GM23338 (cell line): ENCODE data around the gene PDGFRA. TPM values are rescaled to one million over a fixed set of nuclear protein-coding genes. Genes with fewer than 3 reads are reported as not detected.
A peak's percentile ranks its signal among the peaks of the same experiment; 100 is the strongest.

Source experiments
- ATAC-seq: fragments of 200-7000 bp; cut with Tn5 transposase; 3 replicates; pipeline ENCODE4 v1.9.1; 2020
- DNase-seq: peaks from one replicate; pipeline ENCODE4 v3.0.0-alpha.2; 2015; ENCODE audit warnings: low spot score
- H2AFZ ChIP-seq: fragments of 200-600 bp; sonication (generic); 2 replicates; pipeline ENCODE4 v1.8.0; 2016; ENCODE audit warnings: antibody characterized with exemption, mild to moderate bottlenecking, moderate library complexity
- H3F3A ChIP-seq: fragments of 200-600 bp; sonication (generic); replicated peaks from 2 replicates; pipeline ENCODE4 v1.8.0; 2017; ENCODE audit warnings: antibody characterized with exemption, mixed run types, low read depth
- H3K27ac ChIP-seq: fragments of 200-600 bp; sonication (generic); 2 replicates; pipeline ENCODE4 v1.6.1; 2016; ENCODE audit warnings: low read depth
- H3K27me3 ChIP-seq: fragments of 200-600 bp; sonication (generic); 2 replicates; pipeline ENCODE4 v1.8.0; 2016; ENCODE audit warnings: mild to moderate bottlenecking, mixed run types, moderate library complexity; ENCODE audit not compliant: insufficient read depth
- H3K36me3 ChIP-seq: fragments of 200-600 bp; sonication (generic); 2 replicates; pipeline ENCODE4 v1.8.0; 2016; ENCODE audit warnings: mild to moderate bottlenecking; ENCODE audit not compliant: insufficient read depth
- H3K4me1 ChIP-seq: fragments of 200-600 bp; sonication (generic); 2 replicates; pipeline ENCODE4 v1.8.0; 2016; ENCODE audit warnings: mild to moderate bottlenecking, moderate library complexity; ENCODE audit not compliant: insufficient read depth
- H3K4me2 ChIP-seq: fragments of 200-600 bp; sonication (generic); 2 replicates; pipeline ENCODE4 v1.7.1; 2017; ENCODE audit warnings: mixed run types
- H3K4me3 ChIP-seq: fragments of 200-600 bp; sonication (generic); 2 replicates; pipeline ENCODE4 v1.6.1; 2016; ENCODE audit warnings: mixed run types
- H3K79me2 ChIP-seq: fragments of 200-600 bp; sonication (generic); replicated peaks from 2 replicates; pipeline ENCODE4 v1.8.0; 2017; ENCODE audit warnings: mild to moderate bottlenecking; ENCODE audit not compliant: insufficient read depth
- H3K9me2 ChIP-seq: fragments of 200-600 bp; sonication (generic); 2 replicates; pipeline ENCODE4 v1.8.0; 2017; ENCODE audit not compliant: insufficient read depth
- H4K20me1 ChIP-seq: fragments of 200-600 bp; sonication (generic); replicated peaks from 2 replicates; pipeline ENCODE4 v1.8.0; 2017; ENCODE audit warnings: mild to moderate bottlenecking; ENCODE audit not compliant: insufficient read depth
- H3K27ac Mint-ChIP-seq: 2 replicates; pipeline ENCODE4 v1.8.0; 2020; ENCODE audit warnings: inconsistent platforms, mild to moderate bottlenecking, moderate library complexity, mixed read lengths
- H3K27me3 Mint-ChIP-seq: 3 replicates; pipeline ENCODE4 v1.8.0; 2022; ENCODE audit warnings: low read depth, mild to moderate bottlenecking, moderate library complexity, mixed read lengths, inconsistent platforms; ENCODE audit not compliant: insufficient read depth, poor library complexity
- H3K36me3 Mint-ChIP-seq: 3 replicates; pipeline ENCODE4 v1.8.0; 2021; ENCODE audit warnings: low read depth, mild to moderate bottlenecking, inconsistent platforms, moderate library complexity, mixed read lengths
- H3K4me1 Mint-ChIP-seq: 3 replicates; pipeline ENCODE4 v1.8.0; 2020; ENCODE audit warnings: mild to moderate bottlenecking, inconsistent platforms, mixed read lengths
- H3K4me3 Mint-ChIP-seq: 3 replicates; pipeline ENCODE4 v1.8.0; 2021; ENCODE audit warnings: moderate library complexity, mild to moderate bottlenecking, inconsistent platforms, mixed read lengths
- H3K9me3 Mint-ChIP-seq: 3 replicates; pipeline ENCODE4 v1.8.0; 2020; ENCODE audit warnings: moderate library complexity, mild to moderate bottlenecking, inconsistent platforms, mixed read lengths
- CREB1 ChIP-seq: fragments of 250-450 bp; sonication (Bioruptor Pico); IDR thresholded peaks from 2 replicates; pipeline ENCODE4 v1.5.0; 2020; ENCODE audit warnings: low read depth, mild to moderate bottlenecking, moderate library complexity
- EZH2 ChIP-seq: fragments of 200-600 bp; sonication (generic); IDR thresholded peaks from one replicate; pipeline ENCODE4 v1.8.0; 2017; ENCODE audit warnings: antibody characterized with exemption, mild to moderate bottlenecking, low read depth; ENCODE audit not compliant: unreplicated experiment
- EZH2phosphoT487 ChIP-seq: fragments of 200-600 bp; sonication (generic); IDR thresholded peaks from one replicate; pipeline ENCODE4 v1.8.1; 2018; ENCODE audit warnings: antibody characterized with exemption; ENCODE audit not compliant: unreplicated experiment
- JUNB ChIP-seq: IDR thresholded peaks from one replicate; pipeline ENCODE4 v1.6.1; 2016; ENCODE audit warnings: antibody characterized with exemption; ENCODE audit not compliant: unreplicated experiment
- NANOG ChIP-seq: IDR thresholded peaks from 2 replicates; pipeline ENCODE4 v1.6.1; 2016; ENCODE audit warnings: antibody characterized with exemption, borderline replicate concordance
- POLR2AphosphoS5 ChIP-seq: IDR thresholded peaks from 2 replicates; pipeline ENCODE4 v1.6.1; 2016; ENCODE audit warnings: antibody characterized with exemption, low read depth
- STAT1 ChIP-seq: IDR thresholded peaks from one replicate; pipeline ENCODE4 v1.6.1; 2016; ENCODE audit warnings: antibody characterized with exemption; ENCODE audit not compliant: unreplicated experiment
- ZNF114 ChIP-seq: fragments of 250-450 bp; sonication (Bioruptor Pico); IDR thresholded peaks from 2 replicates; pipeline ENCODE4 v1.5.0; 2020; ENCODE audit warnings: mild to moderate bottlenecking, moderate library complexity
- ZNF331 ChIP-seq: fragments of 250-450 bp; sonication (Bioruptor Pico); IDR thresholded peaks from 2 replicates; pipeline ENCODE4 v1.5.0; 2020; ENCODE audit warnings: low read depth, mild to moderate bottlenecking, moderate library complexity
- polyA plus RNA-seq: library from polyadenylated mRNA; unstranded; fragments of >200 nt; fragmentation: Nextera tagmentation; extraction: Ambion mirVana; gene quantifications from 2 replicates; pipeline ENCODE4 v1.2.1, GENCODE V29; 2016
- total RNA-seq: library from RNA; depleted of rRNA; stranded (reverse); fragments of >200 nt; shearing (Covaris generic); gene quantifications from 2 replicates; pipeline ENCODE4 v1.2.3, GENCODE V29; 2014
- TF ChIP-seq, protein P1 (sequence below): fragments of 250-450 bp; sonication (Bioruptor Pico); IDR thresholded peaks from 2 replicates; pipeline ENCODE4 v1.5.0; 2020; ENCODE audit warnings: mild to moderate bottlenecking, moderate library complexity
- TF ChIP-seq, protein P2 (sequence below): IDR thresholded peaks from one replicate; pipeline ENCODE4 v1.6.1; 2018; ENCODE audit warnings: antibody characterized with exemption; ENCODE audit not compliant: unreplicated experiment
- TF ChIP-seq, protein P3 (sequence below): IDR thresholded peaks from 2 replicates; pipeline ENCODE4 v1.6.1; 2016; ENCODE audit warnings: antibody characterized with exemption
- TF ChIP-seq, protein P4 (sequence below), 2 experiments: fragments of 200-600 bp in 1 of 2; sonication (generic) in 1 of 2; conservative IDR thresholded peaks; 2 replicates each; pipeline versions ENCODE4 v1.5.1 to v1.6.1; 2016 to 2017; ENCODE audit warnings: antibody characterized with exemption in 2 of 2, low read depth in 2 of 2, mild to moderate bottlenecking in 2 of 2, moderate library complexity in 1 of 2

PDGFRA gene
- total and polyA plus RNA-seq, 2 experiments from 2014 or later, result 8.0 to 10.8 TPM

DNA sequence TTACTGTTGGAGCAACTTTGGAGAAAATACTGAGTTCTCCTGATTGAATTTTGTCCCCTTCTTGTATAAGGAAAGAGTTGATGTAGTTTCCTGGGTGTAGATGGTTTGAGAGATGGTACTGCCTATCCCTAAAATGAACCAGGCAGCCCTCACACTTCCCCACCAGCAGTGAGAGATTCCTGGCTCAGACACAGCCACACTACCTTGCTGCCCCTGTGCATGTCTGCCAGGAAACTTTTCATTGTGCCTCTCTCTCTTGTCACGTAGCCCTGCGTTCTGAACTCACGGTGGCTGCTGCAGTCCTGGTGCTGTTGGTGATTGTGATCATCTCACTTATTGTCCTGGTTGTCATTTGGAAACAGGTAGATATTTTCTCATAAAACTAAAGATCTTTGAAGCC is 45.2 kb downstream of the PDGFRA start:
- Mint-ChIP-seq H3K9me3 (no peaks in the 10 kb centered on the region; the same call in 2 of the 3 replicates), H3K4me3 (no peak overlapping the region), H3K27ac (no peak overlapping the region), H3K36me3 (peaks cover 14% of the 10 kb centered on the region; the same call in 2 of the 3 replicates), H3K27me3 (peaks cover 13% of the 10 kb centered on the region), H3K4me1 (peaks cover 36% of the 10 kb centered on the region)
- Histone ChIP-seq H3K4me1 (peaks cover 29% of the 10 kb centered on the region), H3K4me2 (no peak overlapping the region), H3K27ac (no peak overlapping the region), H3K27me3 (no peaks in the 10 kb centered on the region), H3K79me2 (no peaks in the 10 kb centered on the region), H3K4me3 (no peak overlapping the region), H3K9me2 (peaks cover 25% of the 10 kb centered on the region), H3F3A (no peaks in the 10 kb centered on the region; the same call in 1 of the 2 replicates), H3K36me3 (no peaks in the 10 kb centered on the region), H4K20me1 (no peaks in the 10 kb centered on the region), H2AFZ (0 out of 2 replicates have a peak overlapping the region, but pooled peaks have one; percentile 16)
- TF ChIP-seq, protein P1, sequence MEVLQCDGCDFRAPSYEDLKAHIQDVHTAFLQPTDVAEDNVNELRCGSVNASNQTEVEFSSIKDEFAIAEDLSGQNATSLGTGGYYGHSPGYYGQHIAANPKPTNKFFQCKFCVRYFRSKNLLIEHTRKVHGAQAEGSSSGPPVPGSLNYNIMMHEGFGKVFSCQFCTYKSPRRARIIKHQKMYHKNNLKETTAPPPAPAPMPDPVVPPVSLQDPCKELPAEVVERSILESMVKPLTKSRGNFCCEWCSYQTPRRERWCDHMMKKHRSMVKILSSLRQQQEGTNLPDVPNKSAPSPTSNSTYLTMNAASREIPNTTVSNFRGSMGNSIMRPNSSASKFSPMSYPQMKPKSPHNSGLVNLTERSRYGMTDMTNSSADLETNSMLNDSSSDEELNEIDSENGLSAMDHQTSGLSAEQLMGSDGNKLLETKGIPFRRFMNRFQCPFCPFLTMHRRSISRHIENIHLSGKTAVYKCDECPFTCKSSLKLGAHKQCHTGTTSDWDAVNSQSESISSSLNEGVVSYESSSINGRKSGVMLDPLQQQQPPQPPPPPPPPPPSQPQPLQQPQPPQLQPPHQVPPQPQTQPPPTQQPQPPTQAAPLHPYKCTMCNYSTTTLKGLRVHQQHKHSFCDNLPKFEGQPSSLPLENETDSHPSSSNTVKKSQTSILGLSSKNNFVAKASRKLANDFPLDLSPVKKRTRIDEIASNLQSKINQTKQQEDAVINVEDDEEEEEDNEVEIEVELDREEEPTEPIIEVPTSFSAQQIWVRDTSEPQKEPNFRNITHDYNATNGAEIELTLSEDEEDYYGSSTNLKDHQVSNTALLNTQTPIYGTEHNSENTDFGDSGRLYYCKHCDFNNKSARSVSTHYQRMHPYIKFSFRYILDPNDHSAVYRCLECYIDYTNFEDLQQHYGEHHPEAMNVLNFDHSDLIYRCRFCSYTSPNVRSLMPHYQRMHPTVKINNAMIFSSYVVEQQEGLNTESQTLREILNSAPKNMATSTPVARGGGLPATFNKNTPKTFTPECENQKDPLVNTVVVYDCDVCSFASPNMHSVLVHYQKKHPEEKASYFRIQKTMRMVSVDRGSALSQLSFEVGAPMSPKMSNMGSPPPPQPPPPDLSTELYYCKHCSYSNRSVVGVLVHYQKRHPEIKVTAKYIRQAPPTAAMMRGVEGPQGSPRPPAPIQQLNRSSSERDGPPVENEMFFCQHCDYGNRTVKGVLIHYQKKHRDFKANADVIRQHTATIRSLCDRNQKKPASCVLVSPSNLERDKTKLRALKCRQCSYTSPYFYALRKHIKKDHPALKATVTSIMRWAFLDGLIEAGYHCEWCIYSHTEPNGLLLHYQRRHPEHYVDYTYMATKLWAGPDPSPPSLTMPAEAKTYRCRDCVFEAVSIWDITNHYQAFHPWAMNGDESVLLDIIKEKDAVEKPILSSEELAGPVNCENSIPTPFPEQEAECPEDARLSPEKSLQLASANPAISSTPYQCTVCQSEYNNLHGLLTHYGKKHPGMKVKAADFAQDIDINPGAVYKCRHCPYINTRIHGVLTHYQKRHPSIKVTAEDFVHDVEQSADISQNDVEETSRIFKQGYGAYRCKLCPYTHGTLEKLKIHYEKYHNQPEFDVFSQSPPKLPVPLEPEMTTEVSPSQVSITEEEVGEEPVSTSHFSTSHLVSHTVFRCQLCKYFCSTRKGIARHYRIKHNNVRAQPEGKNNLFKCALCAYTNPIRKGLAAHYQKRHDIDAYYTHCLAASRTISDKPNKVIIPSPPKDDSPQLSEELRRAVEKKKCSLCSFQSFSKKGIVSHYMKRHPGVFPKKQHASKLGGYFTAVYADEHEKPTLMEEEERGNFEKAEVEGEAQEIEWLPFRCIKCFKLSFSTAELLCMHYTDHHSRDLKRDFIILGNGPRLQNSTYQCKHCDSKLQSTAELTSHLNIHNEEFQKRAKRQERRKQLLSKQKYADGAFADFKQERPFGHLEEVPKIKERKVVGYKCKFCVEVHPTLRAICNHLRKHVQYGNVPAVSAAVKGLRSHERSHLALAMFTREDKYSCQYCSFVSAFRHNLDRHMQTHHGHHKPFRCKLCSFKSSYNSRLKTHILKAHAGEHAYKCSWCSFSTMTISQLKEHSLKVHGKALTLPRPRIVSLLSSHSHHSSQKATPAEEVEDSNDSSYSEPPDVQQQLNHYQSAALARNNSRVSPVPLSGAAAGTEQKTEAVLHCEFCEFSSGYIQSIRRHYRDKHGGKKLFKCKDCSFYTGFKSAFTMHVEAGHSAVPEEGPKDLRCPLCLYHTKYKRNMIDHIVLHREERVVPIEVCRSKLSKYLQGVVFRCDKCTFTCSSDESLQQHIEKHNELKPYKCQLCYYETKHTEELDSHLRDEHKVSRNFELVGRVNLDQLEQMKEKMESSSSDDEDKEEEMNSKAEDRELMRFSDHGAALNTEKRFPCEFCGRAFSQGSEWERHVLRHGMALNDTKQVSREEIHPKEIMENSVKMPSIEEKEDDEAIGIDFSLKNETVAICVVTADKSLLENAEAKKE, result no peak
- no peak for TF ChIP-seq ZNF114 (CRISPR knock-in tag)
- TF ChIP-seq, protein P2, sequence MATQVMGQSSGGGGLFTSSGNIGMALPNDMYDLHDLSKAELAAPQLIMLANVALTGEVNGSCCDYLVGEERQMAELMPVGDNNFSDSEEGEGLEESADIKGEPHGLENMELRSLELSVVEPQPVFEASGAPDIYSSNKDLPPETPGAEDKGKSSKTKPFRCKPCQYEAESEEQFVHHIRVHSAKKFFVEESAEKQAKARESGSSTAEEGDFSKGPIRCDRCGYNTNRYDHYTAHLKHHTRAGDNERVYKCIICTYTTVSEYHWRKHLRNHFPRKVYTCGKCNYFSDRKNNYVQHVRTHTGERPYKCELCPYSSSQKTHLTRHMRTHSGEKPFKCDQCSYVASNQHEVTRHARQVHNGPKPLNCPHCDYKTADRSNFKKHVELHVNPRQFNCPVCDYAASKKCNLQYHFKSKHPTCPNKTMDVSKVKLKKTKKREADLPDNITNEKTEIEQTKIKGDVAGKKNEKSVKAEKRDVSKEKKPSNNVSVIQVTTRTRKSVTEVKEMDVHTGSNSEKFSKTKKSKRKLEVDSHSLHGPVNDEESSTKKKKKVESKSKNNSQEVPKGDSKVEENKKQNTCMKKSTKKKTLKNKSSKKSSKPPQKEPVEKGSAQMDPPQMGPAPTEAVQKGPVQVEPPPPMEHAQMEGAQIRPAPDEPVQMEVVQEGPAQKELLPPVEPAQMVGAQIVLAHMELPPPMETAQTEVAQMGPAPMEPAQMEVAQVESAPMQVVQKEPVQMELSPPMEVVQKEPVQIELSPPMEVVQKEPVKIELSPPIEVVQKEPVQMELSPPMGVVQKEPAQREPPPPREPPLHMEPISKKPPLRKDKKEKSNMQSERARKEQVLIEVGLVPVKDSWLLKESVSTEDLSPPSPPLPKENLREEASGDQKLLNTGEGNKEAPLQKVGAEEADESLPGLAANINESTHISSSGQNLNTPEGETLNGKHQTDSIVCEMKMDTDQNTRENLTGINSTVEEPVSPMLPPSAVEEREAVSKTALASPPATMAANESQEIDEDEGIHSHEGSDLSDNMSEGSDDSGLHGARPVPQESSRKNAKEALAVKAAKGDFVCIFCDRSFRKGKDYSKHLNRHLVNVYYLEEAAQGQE, result no peak
- no peak for TF ChIP-seq CREB1
- TF ChIP-seq, protein P3, sequence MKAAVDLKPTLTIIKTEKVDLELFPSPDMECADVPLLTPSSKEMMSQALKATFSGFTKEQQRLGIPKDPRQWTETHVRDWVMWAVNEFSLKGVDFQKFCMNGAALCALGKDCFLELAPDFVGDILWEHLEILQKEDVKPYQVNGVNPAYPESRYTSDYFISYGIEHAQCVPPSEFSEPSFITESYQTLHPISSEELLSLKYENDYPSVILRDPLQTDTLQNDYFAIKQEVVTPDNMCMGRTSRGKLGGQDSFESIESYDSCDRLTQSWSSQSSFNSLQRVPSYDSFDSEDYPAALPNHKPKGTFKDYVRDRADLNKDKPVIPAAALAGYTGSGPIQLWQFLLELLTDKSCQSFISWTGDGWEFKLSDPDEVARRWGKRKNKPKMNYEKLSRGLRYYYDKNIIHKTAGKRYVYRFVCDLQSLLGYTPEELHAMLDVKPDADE, result no peak
- TF ChIP-seq EZH2, result no peak
- no peak for TF ChIP-seq POLR2AphosphoS5
- no peak for TF ChIP-seq EZH2phosphoT487
- TF ChIP-seq NANOG, result no peak
- no peak for TF ChIP-seq JUNB
- TF ChIP-seq STAT1, result no peak
- TF ChIP-seq, protein P4, sequence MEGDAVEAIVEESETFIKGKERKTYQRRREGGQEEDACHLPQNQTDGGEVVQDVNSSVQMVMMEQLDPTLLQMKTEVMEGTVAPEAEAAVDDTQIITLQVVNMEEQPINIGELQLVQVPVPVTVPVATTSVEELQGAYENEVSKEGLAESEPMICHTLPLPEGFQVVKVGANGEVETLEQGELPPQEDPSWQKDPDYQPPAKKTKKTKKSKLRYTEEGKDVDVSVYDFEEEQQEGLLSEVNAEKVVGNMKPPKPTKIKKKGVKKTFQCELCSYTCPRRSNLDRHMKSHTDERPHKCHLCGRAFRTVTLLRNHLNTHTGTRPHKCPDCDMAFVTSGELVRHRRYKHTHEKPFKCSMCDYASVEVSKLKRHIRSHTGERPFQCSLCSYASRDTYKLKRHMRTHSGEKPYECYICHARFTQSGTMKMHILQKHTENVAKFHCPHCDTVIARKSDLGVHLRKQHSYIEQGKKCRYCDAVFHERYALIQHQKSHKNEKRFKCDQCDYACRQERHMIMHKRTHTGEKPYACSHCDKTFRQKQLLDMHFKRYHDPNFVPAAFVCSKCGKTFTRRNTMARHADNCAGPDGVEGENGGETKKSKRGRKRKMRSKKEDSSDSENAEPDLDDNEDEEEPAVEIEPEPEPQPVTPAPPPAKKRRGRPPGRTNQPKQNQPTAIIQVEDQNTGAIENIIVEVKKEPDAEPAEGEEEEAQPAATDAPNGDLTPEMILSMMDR (conservative IDR thresholded peaks at IDR 0.05; ENCODE audit: low read depth in 2 of 2), result no peak
- TF ChIP-seq ZNF331 (CRISPR knock-in tag), result no peak
- DNase-seq, result no peak
- ATAC-seq, result no peak
